IPS-18c (cell line): ENCODE results near the gene MEF2B.

ENCODE experiments used
- H3K4me3 ChIP-seq: 2 replicates; pipeline ENCODE4 v1.7.0; 2013; ENCODE audit warnings: low read depth, mild to moderate bottlenecking, low read length, moderate library complexity; ENCODE audit not compliant: insufficient read depth
- H3K9me3 ChIP-seq: one replicate; pipeline ENCODE4 v1.6.1; 2013; ENCODE audit warnings: mild to moderate bottlenecking, low read length, moderate library complexity; ENCODE audit not compliant: control insufficient read depth, insufficient read depth

MEF2B gene

DNA sequence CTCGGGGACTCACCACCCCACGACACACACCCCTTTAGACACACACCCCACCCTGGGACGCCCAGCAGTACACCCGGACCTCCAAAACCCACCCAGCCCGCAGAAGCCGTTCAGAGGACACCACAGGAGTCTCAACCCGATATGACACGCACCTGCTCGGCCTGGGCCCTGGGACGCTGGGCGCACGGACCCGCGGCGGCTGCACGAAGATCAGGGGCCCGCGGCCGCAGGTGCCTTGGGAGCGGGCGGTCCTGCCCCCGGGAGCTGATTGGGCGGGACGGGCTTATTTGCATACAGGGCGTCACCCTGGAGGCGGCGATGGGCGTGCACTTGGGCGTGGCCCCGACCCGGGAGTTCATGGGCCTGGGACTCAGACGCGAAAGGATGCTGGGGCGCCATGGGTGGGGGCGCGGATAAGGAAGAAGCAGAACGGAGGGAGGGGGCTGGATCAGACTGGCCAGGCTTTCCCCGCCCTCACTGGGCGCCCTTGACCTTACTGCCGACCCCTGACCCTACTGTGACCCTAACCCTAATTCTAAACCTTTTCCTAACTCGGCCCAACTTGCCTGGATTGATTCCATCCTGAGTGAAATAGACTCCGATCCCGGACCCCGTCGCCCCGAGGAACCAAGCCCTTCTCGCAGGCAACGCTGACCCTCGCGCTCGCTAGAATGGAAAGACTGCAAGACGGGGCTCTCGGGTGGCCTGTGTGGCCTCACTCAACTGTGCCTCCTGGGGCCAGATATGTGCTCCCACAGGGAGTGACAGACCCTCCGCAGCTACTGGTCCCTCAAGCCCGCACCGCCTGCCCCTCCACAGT lies at the start of gene MEF2B:
MEF2B (minus strand) TSS at position 211 of the 820 bp plus-strand sequence. CDS start 19,528 bp downstream, outside the sequence.
- H3K9me3 ChIP-seq, result no peaks in the 10 kb centered on the region
- H3K4me3 ChIP-seq, result peak within 1 kb of the TSS; percentile 40

DNA sequence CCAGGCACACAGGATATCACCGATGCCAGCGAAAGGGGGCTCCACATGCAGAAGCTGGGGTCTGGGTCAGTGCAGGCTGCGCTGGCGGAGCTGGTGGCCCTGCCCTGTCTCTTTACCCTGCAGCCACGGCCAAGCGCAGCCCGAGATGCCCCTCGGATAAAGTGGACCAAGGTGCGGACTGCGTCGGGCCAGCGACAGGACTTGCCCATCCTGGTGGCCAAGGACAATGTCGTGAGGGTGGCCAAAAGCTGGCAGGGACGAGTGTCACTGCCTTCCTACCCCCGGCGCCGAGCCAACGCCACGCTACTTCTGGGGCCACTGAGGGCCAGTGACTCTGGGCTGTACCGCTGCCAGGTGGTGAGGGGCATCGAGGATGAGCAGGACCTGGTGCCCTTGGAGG lies 48.8 kb upstream of the MEF2B start:
- Histone ChIP-seq H3K4me3 (no peak overlapping the region), H3K9me3 (no peaks in the 10 kb centered on the region)

DNA sequence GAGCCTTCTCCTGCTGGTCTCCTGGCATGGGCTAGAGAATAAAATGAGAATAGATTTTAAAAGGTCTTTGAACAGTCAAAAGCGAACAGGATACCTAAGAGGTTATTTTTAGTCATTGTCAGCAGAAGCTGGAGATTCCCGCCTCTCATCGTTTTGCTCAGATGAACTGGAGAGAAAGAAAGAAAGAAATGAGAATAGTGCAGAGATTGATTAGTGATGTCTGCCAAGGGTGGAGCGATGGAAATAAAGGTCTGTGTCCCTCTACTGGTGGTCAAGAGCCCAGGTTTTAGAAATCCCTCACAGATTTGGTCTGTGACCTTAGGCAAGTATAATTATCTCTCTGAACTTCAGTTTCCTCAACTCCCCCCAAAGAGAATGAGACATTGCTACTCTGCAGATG lies 47.0 kb upstream of the MEF2B start:
- H3K4me3 ChIP-seq, result no peak overlapping the region
- H3K9me3 ChIP-seq, result peaks cover 3% of the 10 kb centered on the region

DNA sequence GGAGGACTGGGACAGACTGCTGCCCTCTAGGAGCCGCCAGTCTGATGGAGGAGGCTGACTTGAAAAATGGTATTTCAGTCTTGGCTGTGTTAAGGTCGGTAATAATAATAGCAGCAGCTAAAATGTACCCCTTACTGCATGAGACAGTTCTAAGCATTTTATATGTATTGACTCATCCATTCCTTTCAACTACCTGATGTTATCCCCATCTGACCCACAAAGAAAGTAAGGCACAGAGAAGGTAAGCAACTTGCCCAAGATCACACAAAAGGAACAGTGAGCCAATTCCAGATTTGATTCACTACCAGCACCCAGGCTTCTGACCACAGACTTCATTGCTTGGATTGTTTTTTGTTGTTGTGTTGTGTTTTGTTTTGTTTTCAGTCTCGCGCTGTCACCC lies 45.7 kb upstream of the MEF2B start:
- H3K4me3 ChIP-seq, result no peak overlapping the region
- H3K9me3 ChIP-seq, result peaks cover 3% of the 10 kb centered on the region

DNA sequence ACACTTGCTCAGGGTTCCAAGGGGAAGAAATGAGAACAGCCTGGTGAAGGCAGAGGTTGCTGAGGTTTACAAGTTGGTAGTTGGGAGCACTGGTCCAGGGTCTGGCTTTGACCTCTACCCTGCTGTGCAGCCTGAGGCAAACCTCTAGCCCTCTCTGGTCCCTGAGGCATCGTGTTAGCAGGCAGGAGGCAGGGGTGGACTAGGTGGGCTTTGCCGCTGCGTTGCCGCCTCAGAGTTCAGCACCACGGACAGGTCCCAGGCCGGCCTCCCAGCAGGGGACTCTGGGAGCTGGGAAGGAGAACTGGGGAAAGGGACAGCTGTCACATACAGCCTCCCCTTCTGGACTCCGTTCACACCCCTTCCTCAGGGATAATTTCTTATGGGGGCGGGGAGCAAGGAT lies 44.8 kb upstream of the MEF2B start:
- peaks cover 3% of the 10 kb centered on the region for H3K9me3 ChIP-seq
- no peak overlapping the region for H3K4me3 ChIP-seq

DNA sequence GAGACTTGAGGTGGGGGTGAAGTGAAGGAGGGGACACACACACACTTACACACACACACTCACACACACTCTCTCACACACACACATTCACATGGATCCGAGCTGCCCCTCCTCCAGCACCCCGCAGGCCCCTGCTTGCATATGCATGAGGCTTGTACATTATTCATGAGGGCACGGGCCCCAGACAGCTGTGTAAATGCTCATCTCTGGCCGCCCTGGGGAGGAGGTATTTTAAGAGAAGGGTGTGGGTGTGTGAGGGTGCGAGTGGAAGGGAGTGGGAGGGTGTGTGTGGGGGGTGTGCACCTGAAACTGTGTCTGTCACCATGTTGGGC lies 44.1 kb upstream of the MEF2B start:
- Histone ChIP-seq H3K4me3 (no peak overlapping the region), H3K9me3 (peaks cover 3% of the 10 kb centered on the region)

DNA sequence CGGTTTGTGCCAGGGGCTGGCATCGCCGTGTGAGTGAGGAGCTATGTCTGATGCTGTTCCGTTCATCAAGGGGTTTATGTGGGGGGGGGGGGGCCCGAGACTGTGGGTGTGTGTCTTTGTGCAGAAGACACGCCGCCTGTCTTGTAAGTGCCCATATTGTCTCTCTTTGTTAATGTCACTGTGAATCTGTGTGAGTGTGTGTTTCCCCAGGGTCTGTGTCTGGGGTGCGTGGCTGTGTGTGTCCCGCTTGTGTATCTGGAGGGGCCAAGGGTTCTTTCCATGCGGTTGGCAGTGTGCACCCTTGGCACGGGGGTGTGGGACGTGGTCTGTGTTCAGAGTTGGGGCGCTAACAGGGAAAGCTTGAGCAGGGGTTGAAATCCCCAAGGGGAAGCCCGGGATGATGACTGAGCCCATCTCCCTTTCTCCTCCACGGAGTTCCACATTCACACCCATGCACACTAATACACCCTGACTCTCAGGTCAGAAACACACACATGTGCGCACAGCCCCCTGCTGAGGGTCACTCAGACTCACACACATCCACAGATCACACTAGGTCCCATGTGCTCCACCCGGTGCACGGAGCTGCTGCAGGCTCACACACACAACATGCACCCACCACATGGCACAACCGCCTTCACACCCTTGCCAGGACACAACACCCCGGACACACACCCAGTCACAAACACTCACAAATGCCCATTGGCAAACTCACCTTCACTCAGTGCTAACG lies 43.5 kb upstream of the MEF2B start:
- Histone ChIP-seq H3K9me3 (peaks cover 3% of the 10 kb centered on the region), H3K4me3 (no peak overlapping the region)

DNA sequence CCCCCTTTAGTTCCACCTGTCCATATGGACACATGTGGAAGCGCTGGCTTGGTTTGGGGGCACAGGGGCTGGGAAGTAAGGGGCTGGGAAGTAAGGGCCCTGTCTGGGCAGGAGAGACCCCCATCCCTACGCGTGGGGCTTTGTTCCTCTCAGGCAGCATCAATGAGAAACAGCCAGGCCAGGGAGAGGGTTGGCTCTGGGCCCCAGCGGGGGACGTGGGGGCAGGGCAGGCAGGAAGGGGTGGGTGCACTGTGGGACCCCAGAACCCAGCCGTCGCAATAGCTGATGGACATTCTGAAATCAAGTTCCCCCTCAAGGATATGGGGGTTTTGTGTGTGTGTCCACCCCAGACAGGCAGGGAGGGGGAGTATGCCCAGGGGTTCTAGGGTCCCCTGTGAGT lies 42.9 kb upstream of the MEF2B start:
- peaks cover 3% of the 10 kb centered on the region for H3K9me3 ChIP-seq
- H3K4me3 ChIP-seq, result peak overlapping the region; percentile 24; the same call in 1 of the 2 replicates

DNA sequence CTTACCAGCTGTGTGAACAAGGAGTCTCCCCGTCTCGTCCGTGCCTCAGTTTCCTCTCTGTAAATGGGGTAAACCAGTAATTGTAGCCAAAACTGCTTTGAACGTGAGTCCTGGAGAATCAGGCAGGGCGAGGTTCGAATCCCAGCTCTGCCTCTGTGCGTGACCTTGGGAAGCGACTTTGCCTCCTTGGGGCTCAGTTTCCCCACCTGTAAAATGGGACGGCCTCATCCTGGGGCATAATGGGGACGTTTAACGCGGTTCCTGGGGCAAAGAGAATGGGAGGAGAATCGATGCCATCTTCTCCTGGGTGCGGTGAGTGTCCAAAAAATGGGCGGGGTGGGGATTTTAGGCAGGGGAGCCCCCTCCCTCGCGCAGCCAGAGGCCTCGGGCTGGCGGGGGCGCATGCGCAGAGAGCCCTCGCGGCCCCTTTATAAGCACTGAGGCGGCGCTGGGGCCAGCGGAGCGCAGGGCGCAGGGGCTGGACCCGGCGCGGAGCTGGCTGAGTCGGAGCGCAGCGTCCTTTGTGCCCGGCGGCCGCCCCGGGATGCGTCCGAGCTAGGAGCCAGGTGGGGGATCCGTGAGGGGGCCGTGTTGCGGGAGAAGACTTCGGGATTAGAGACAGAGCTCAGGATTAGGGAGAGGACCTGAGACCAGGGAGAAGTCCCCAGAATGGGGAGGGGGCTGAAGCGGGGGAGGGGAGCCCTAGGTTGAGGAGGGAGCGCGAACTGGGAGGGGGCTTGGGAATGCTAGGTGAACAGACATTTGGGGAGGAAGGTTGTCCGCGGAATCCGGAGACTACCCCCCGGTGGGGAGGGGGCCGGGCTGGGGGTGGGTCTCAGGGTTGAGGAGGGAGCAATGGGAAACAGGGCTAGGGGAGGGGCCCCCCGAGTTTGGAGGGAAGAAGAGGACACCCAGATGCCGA lies 41.7 kb upstream of the MEF2B start, which contains the start of gene NCAN:
NCAN (plus strand) TSS at position 460 of the 922 bp plus-strand sequence. CDS start 4,996 bp downstream, outside the sequence.
- Histone ChIP-seq H3K9me3 (peaks cover 3% of the 10 kb centered on the region), H3K4me3 (peak within 1 kb of the TSS; percentile 71)

DNA sequence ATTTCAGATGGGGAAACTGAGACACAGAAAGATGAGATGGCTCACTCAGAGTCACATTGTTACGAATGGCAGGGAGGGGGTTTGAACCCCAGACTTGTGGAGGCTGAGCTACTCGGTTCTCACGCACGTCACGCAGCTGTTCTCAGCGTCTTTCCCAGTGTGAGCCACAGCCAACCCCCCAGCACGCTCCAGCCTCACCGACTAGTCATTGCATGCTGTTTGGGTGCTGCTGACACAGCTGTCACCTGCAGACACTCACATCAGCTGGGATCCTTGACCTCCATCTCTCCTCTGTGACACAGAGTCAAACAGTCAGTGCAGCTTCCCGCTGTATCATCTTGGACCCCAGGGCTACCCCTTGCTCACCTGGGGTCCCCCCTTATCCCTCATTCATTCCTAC lies 39.3 kb upstream of the MEF2B start:
- peaks cover 3% of the 10 kb centered on the region for H3K9me3 ChIP-seq
- H3K4me3 ChIP-seq, result no peak overlapping the region

DNA sequence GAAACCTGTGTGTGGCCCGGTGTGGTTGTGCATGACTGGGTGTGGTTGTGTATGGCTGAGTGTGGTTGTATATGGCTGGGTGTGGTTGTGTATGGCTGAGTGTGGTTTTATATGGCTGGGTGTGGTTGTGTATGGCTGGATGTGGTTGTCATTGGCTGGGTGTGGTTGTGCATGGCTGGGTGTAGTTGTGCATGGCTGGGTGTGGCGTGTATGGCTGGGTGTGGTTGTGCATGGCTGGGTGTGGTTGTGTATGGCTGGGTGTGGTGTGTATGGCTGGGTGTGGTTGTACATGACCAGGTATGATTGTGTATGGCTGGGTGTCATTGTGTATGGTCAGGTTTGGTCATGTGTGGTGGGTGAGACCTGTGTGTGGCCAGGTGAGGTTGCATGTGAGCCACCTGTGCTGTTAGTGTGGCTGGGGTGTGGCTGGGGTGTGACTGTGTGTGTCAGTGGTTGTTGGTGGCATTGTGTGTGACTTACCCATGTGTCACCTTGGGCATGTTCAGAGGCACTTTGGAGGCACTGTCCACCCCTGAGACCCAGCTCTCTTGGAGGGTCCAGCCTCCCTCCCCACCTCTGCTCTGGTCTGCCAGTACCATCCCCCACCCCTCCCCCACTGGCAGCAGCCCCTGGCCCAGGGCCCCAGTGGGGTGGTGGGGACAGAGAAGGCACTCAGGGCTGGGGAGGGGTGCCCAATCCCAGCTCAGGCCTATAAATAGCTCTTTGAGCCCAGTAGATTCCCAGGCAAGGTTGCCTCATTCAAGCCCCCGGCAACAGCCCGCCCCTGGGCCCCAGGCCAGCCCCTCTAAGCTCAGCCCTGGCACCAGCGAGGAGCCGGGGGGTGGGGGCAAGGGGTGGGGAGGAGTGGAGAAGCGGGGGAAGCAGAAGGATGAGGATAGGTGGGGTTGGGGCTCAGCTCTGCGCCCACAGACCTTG lies 37.8 kb upstream of the MEF2B start:
- Histone ChIP-seq H3K4me3 (no peak overlapping the region; the same call in 1 of the 2 replicates), H3K9me3 (peaks cover 3% of the 10 kb centered on the region)

DNA sequence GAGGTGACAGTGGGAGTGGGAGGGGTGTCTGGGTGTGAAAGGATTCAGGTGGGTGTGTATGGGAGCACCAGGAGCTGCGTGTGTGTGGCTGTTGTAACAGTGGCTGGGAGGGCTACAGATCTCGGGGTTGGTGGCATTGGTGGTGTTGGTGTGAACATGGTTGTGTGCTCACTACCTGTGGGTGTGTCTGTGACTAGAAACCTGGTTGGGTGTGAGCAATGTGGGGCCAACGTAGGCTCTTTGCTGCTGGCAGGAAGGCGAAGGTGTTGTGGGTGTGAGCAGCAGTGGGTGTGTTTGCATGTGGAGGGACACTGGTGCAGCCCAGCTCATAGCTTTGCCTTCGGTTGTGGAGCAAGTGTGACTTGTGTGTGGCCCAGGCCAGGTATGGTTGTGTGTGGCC lies 36.9 kb upstream of the MEF2B start:
- no peak overlapping the region for H3K4me3 ChIP-seq

DNA sequence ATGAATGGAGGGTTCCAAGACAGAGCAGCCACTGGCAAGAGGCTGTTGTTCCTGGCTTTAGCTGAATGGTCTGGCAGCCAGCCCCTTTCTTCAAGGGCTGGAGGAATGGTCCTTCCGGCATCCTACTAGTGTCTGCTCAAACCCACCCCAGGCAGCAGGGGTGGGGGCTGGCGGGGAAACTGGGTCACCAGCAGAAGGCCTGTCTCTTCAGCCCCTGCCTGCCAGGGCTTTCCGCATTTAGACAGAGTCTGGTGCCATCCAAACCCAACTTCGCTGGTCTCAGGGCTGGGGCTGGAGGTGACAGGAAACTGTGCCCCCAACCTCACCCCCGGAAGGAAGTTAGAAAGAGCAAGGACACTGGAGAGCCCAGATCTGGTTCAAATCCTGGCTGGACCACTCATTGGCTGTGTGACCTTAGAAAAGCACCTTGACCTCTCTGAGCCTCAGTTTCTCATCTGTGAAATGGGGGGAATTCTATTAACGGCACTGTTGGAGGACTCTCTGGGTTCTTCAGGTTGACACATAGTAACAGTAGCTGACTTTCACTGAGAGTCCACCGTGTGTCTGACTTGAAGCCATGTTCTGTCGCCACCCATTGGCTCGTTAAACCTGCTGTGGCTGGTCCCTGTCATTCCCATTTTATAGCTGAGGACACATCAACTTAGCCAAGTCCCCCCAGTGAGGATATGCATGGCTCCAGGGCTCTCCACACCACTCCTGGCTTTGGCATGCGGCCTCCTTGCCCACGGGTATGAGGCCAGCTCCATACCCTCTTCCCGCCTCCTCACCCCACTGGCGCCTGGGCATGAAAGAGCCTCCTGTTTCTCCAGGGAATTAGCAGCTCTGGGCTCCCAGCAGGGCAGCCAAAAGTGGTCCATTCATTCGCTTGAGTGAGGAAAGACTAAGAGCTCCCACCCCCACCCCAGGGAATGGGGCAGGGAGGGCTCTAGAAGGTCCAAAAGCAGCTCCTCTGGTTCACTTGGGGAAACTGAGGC lies 35.6 kb upstream of the MEF2B start:
- H3K9me3 ChIP-seq, result no peaks in the 10 kb centered on the region
- no peak overlapping the region for H3K4me3 ChIP-seq

More for the DNA sequence above, 36.9 kb upstream of the MEF2B start:
- no peaks in the 10 kb centered on the region for H3K9me3 ChIP-seq

DNA sequence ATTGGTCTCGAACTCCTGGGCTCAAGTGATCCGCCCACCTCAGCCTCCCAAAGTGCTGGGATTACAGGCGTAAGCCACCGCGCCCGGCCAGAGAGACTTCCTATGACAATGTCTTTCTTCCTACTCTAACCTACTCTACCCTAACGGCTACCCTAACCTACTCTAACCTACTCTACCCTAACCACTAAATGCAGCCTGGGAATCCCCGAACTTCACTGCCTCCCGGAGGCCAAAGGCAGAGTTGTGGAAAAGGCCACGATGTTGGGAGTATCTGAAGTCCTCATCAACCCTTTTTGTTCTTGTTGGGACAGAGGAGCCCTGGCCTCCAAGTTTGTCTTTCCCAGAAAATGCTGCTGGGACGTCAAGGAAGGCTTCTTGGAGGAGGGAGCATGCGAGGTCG lies 34.1 kb upstream of the MEF2B start:
- Histone ChIP-seq H3K4me3 (no peak overlapping the region), H3K9me3 (no peaks in the 10 kb centered on the region)

DNA sequence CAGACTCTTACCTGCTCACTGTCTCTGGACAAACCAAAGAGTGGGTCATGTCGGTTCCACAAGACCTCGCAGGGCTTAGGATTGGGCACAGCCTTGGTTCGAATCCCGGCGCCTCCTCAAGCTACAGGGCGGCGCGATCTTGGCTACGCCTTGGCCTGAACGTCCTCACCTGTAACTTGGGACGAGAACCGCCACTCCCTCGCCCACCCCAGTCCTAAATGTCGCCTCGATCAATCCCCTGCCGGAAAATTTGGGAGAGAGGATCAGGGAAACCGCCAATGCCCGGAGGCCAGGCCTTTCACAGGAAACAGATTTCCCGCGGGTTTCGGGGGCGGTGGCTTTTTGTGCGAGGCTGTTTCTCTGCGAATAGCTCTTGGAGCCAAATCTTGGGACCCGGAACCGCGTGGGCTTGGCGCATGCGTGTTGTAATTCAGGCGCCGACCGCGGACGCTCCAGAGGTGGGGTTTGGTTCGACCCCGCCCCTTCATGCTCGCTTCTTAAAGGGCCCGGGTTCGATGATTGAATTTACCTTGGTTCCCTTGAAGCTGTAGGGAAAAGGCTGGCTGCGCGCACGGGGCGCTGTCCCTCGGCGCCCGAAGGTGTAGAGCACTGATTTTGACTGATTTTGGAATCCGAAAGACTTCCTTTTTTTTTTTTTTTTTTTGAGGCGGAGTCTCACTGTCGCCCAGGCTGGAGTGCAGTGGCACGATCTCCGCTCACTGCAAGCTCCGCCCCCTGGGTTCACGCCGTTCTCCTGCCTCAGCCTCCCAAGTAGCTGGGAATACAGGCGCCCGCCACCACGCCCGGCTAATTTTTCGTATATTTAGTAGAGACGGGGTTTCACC lies 33.2 kb upstream of the MEF2B start, which contains the start of gene NR2C2AP:
NR2C2AP (minus strand) TSS at position 403 of the 845 bp plus-strand sequence; CDS start at position 49, 354 bp downstream.
- Histone ChIP-seq H3K9me3 (no peaks in the 10 kb centered on the region), H3K4me3 (peak within 1 kb of the TSS; percentile 85)
